Gastroesophageal sphincter (tissue), 3 donors: ENCODE results near the gene DTNBP1.

ENCODE experiments used
- CTCF ChIP-seq, 4 experiments: fragments of 200-600 bp in 2 of 4; fragments of 450-650 bp in 2 of 4; sonication (generic) in 1 of 4; IDR thresholded peaks; one replicate each; pipeline ENCODE4 v1.5.1; 2017 to 2019; ENCODE audit warnings: antibody characterized with exemption in 4 of 4, mild to moderate bottlenecking in 2 of 4, moderate library complexity in 2 of 4
- EP300 ChIP-seq: sonication (generic); formaldehyde crosslinking; IDR thresholded peaks from one replicate; pipeline ENCODE4 v1.6.1; 2017; ENCODE audit warnings: antibody characterized with exemption, mild to moderate bottlenecking
- POLR2AphosphoS5 ChIP-seq: sonication (generic); formaldehyde crosslinking; IDR thresholded peaks from one replicate; pipeline ENCODE4 v1.6.1; 2017; ENCODE audit warnings: antibody characterized with exemption

GRCh38 chr6:15685619-15686018 lies 22.8 kb upstream of the DTNBP1 start:
- no peak for TF ChIP-seq CTCF (IDR thresholded peaks at IDR 0.05)
- no peak for TF ChIP-seq EP300
- TF ChIP-seq POLR2AphosphoS5 = no peak
